GM12878 (cell line): Measurements from ENCODE around the gene AOAH. TPM values are rescaled to one million over a fixed set of nuclear protein-coding genes. Genes with fewer than 3 reads are reported as not detected.

Experiments
- ATAC-seq: fragments of 200-7000 bp; cut with Tn5 transposase; 3 replicates; pipeline ENCODE4 v1.9.1; 2020; ENCODE audit warnings: mild to moderate bottlenecking, moderate library complexity
- BruUV-seq: library from RNA; stranded (reverse); fragments of 400-500 nt; replicated peaks from 2 replicates; lab custom pipeline; 2021; lab: Mats Ljungman, UMichigan
- CTCF ChIA-PET: fragments of 300-600 bp; sonication (Branson Sonifier 250); formaldehyde crosslinking; extraction: SDS; loops from one replicate; lab custom pipeline; 2021; ENCODE audit warnings: inconsistent platforms; lab: Yijun Ruan, JAX
- POLR2A ChIA-PET: fragments of 350-600 bp; formaldehyde crosslinking; extraction: SDS; loops from one replicate; lab custom pipeline; 2021; ENCODE audit warnings: inconsistent platforms; lab: Charles Lee
- RAD21 ChIA-PET: fragments of 300-600 bp; sonication (Branson Sonifier 250); formaldehyde crosslinking; loops from one replicate; lab custom pipeline; 2023; ENCODE audit warnings: antibody characterized with exemption; ENCODE audit not compliant: unreplicated experiment; lab: Charles Lee
- SMC1A ChIA-PET: fragments of 300-600 bp; sonication (Branson Sonifier 250); formaldehyde crosslinking; loops from one replicate; lab custom pipeline; 2023; ENCODE audit not compliant: unreplicated experiment, uncharacterized antibody; lab: Charles Lee
- DNase-seq: peaks from one replicate; pipeline ENCODE4 v3.0.0-alpha.2; 2011; ENCODE audit warnings: low read depth, low spot score
- FAIRE-seq: peaks from 3 replicates; lab custom pipeline; 2011; peaks lifted over from hg19 to GRCh38; lab: Jason Lieb, UNC
- H2AFZ ChIP-seq: 2 replicates; pipeline ENCODE4 v1.6.0; 2011; ENCODE audit warnings: low read depth, low read length, control low read depth; ENCODE audit not compliant: control insufficient read depth
- H3K27ac ChIP-seq: 2 replicates; pipeline ENCODE4 v1.5.1; 2011; ENCODE audit warnings: control low read depth; ENCODE audit not compliant: control insufficient read depth, insufficient read depth
- H3K27me3 ChIP-seq, 2 experiments: replicated peaks in 1 of 2; 2 replicates each; pipeline versions ENCODE4 v1.6.0 to v1.6.1; 2011; ENCODE audit warnings: low read length in 1 of 2; ENCODE audit not compliant: control insufficient read depth in 2 of 2, insufficient read depth in 2 of 2
- H3K36me3 ChIP-seq, 2 experiments: 2 replicates each; pipeline ENCODE4 v1.5.1; 2011; ENCODE audit warnings: low read length in 1 of 2; ENCODE audit not compliant: control insufficient read depth in 2 of 2, insufficient read depth in 2 of 2
- H3K4me1 ChIP-seq: 2 replicates; pipeline ENCODE4 v1.6.1; 2011; ENCODE audit warnings: mild to moderate bottlenecking, low read length, moderate library complexity, mixed read lengths; ENCODE audit not compliant: control insufficient read depth, insufficient read depth
- H3K4me2 ChIP-seq: 2 replicates; pipeline ENCODE4 v1.6.0; 2011; ENCODE audit warnings: control low read depth; ENCODE audit not compliant: control insufficient read depth, insufficient read depth
- H3K4me3 ChIP-seq: fragments of 200-600 bp; sonication (generic); 2 replicates; pipeline ENCODE4 v1.5.1; 2016
- H3K79me2 ChIP-seq: 2 replicates; pipeline ENCODE4 v1.6.0; 2011; ENCODE audit warnings: low read length; ENCODE audit not compliant: control insufficient read depth, insufficient read depth
- H3K9ac ChIP-seq: 2 replicates; pipeline ENCODE4 v1.8.0; 2011; ENCODE audit warnings: low read length, control low read depth, mixed read lengths; ENCODE audit not compliant: control insufficient read depth, insufficient read depth
- H3K9me3 ChIP-seq: replicated peaks from 3 replicates; pipeline ENCODE4 v1.5.1; 2011; ENCODE audit warnings: mild to moderate bottlenecking, low read length; ENCODE audit not compliant: control insufficient read depth, insufficient read depth
- H4K20me1 ChIP-seq: 2 replicates; pipeline ENCODE4 v1.6.0; 2011; ENCODE audit not compliant: control insufficient read depth, insufficient read depth
- BACH1 ChIP-seq: fragments of 450-650 bp; IDR thresholded peaks from 2 replicates; pipeline ENCODE4 v1.6.1; 2017; ENCODE audit warnings: mild to moderate bottlenecking, borderline replicate concordance
- BMI1 ChIP-seq: fragments of 450-650 bp; IDR thresholded peaks from 2 replicates; pipeline ENCODE4 v1.6.1; 2016; ENCODE audit warnings: mild to moderate bottlenecking, moderate library complexity, borderline replicate concordance
- BRCA1 ChIP-seq: IDR thresholded peaks from 2 replicates; pipeline ENCODE4 v1.6.1; 2011; ENCODE audit warnings: low read depth, low read length, improper control_type of control experiment
- EP300 ChIP-seq, 2 experiments: fragments of 150-350 bp in 1 of 2; IDR thresholded peaks; 2 replicates each; pipeline ENCODE4 v1.6.1; 2011 to 2012; ENCODE audit warnings: low read depth in 2 of 2, low read length in 2 of 2, borderline replicate concordance in 1 of 2, improper control_type of control experiment in 1 of 2, inconsistent platforms in 1 of 2; ENCODE audit not compliant: control insufficient read depth in 1 of 2
- IKZF2 ChIP-seq, 2 experiments: fragments of 450-650 bp; IDR thresholded peaks; 2 replicates each; pipeline ENCODE4 v1.6.1; 2017; ENCODE audit warnings: mild to moderate bottlenecking in 2 of 2, moderate library complexity in 2 of 2
- KDM1A ChIP-seq: fragments of 200-600 bp; sonication (generic); IDR thresholded peaks from 2 replicates; pipeline ENCODE4 v1.6.1; 2016; ENCODE audit warnings: borderline replicate concordance
- KLF5 ChIP-seq: fragments of 450-650 bp; IDR thresholded peaks from 2 replicates; pipeline ENCODE4 v1.6.1; 2014; ENCODE audit warnings: mild to moderate bottlenecking; ENCODE audit not compliant: partially characterized antibody
- NR2F1 ChIP-seq: fragments of 450-650 bp; conservative IDR thresholded peaks from 2 replicates; pipeline ENCODE4 v1.6.1; 2017; ENCODE audit warnings: mild to moderate bottlenecking
- POLR2AphosphoS5 ChIP-seq: IDR thresholded peaks from 2 replicates; pipeline ENCODE4 v1.6.1; 2011; ENCODE audit warnings: mild to moderate bottlenecking, low read length, inconsistent platforms
- SMC3 ChIP-seq: IDR thresholded peaks from 2 replicates; pipeline ENCODE4 v1.6.1; 2011; ENCODE audit warnings: low read length, improper control_type of control experiment, borderline replicate concordance
- TAF1 ChIP-seq: IDR thresholded peaks from 2 replicates; pipeline ENCODE4 v1.6.1; 2011; ENCODE audit warnings: mild to moderate bottlenecking, low read depth, low read length, borderline replicate concordance
- WGBS: methylation state at CpG from one replicate; pipeline ENCODE4 v1.1.6; 2016; ENCODE audit warnings: low lambda C conversion rate; ENCODE audit not compliant: insufficient replicate concordance, insufficient coverage; ENCODE audit errors: missing lambda C conversion rate; 5-methylcytosine and 5-hydroxymethylcytosine counted together
- in situ Hi-C: fragments of 300-500 bp; cut with MboI; formaldehyde crosslinking; loops from 9 replicates; pipeline ENCODE4 v1.14.3; 2018; ENCODE audit warnings: mixed read lengths
- intact Hi-C: fragments of 100-400 bp; cut with micrococcal nuclease; formaldehyde crosslinking; loops from one replicate; pipeline ENCODE4 v1.14.2; 2022; ENCODE audit not compliant: unreplicated experiment
- polyA plus RNA-seq, 11 experiments: library from polyadenylated mRNA; depleted of rRNA in 4 of 11; unstranded in 6 of 11; stranded (reverse) in 5 of 11; fragments of >200 nt; fragmentation: Nextera tagmentation in 4 of 11; fragmentation: Illumina TruSeq in 1 of 11; extraction: Ambion mirVana in 4 of 11; extraction: Trizol in 1 of 11; gene quantifications; 1 replicate in 1 of 11; 2 replicates in 10 of 11; pipeline versions ENCODE4 v1.2.1 to v1.2.3, GENCODE V29; 2011 to 2016; ENCODE audit warnings: inconsistent platforms in 2 of 11, missing spikeins in 2 of 11, low read depth in 1 of 11
- total RNA-seq, 4 experiments: library from RNA; depleted of rRNA in 3 of 4; stranded (reverse); fragments of >200 nt in 3 of 4; fragmentation: Illumina TruSeq in 1 of 4; extraction: Trizol in 1 of 4; gene quantifications; 2 replicates each; pipeline versions ENCODE4 v1.2.1 to v1.2.3, GENCODE V29; 2013 to 2021
- TF ChIP-seq, protein P1 (sequence below): IDR thresholded peaks from 2 replicates; pipeline ENCODE4 v1.6.1; 2011; ENCODE audit warnings: borderline replicate concordance, low read depth, mild to moderate bottlenecking, moderate library complexity, mixed read lengths, low read length; ENCODE audit not compliant: insufficient read depth; ENCODE audit errors: extremely low read length
- TF ChIP-seq, protein P2 (sequence below): fragments of 450-650 bp; IDR thresholded peaks from 2 replicates; pipeline ENCODE4 v1.6.1; 2017; ENCODE audit warnings: low read depth, mild to moderate bottlenecking, moderate library complexity

Gene AOAH
- total and polyA plus RNA-seq, 10 of the 15 experiments (the other 5 are each of a cell fraction or from before 2014, with no cell fraction given): 0.32 to 2.8 (median 1.4) TPM

DNA sequence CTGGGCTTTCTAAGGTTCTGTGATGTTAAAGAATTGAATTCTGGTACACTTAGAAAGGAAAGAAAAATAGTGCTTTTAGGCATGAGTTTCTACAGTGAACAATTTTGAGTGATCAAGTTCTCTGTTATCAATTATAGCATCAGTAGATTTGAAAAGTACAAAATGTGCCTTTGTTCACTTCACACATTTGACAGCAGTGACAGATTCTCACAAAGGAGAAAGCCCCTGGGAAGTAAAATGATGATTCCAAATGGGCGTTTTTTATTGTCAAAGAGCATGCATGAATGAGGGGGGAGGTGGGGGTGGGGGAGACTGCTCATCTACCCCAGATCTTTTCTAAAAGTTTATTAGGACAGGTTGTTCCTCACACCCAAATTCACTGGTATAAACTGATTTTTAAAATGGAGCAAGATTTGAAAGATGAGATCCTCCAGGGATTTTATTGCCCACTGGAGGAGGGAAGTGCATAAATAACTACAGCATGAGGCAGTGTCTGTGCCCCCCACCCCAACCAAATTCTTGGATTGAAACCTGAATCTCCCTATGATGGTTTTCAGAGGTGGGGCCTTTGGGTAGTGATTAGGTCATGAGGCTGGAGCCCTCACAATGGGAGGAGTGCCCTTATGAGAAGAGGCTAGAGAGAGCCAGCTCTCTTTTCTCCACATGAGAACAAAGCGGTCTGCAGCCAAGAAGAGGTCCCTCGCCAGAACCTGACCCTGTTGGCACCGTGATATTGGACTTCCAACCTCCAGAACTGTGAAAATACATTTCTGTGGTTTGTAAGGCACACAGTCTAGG lies 79.5 kb downstream of the AOAH start:
- RAD21 ChIA-PET: no interaction called here
- TF ChIP-seq, protein P1, sequence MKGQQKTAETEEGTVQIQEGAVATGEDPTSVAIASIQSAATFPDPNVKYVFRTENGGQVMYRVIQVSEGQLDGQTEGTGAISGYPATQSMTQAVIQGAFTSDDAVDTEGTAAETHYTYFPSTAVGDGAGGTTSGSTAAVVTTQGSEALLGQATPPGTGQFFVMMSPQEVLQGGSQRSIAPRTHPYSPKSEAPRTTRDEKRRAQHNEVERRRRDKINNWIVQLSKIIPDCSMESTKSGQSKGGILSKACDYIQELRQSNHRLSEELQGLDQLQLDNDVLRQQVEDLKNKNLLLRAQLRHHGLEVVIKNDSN: no peak
- no peak for TF ChIP-seq BRCA1
- TF ChIP-seq BACH1: no peak
- no peak for TF ChIP-seq NR2F1
- no peak for TF ChIP-seq EP300 (IDR thresholded peaks at IDR 0.05; ENCODE audit: borderline replicate concordance in 1 of 2, control insufficient read depth in 1 of 2, low read depth in 2 of 2, low read length in 2 of 2)
- no peak for TF ChIP-seq POLR2AphosphoS5
- TF ChIP-seq IKZF2 (IDR thresholded peaks at IDR 0.05): no peak
- TF ChIP-seq, protein P2, sequence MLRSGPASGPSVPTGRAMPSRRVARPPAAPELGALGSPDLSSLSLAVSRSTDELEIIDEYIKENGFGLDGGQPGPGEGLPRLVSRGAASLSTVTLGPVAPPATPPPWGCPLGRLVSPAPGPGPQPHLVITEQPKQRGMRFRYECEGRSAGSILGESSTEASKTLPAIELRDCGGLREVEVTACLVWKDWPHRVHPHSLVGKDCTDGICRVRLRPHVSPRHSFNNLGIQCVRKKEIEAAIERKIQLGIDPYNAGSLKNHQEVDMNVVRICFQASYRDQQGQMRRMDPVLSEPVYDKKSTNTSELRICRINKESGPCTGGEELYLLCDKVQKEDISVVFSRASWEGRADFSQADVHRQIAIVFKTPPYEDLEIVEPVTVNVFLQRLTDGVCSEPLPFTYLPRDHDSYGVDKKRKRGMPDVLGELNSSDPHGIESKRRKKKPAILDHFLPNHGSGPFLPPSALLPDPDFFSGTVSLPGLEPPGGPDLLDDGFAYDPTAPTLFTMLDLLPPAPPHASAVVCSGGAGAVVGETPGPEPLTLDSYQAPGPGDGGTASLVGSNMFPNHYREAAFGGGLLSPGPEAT: no peak
- no peak for TF ChIP-seq TAF1
- TF ChIP-seq KLF5: no peak
- no peak for TF ChIP-seq SMC3
- no peak for TF ChIP-seq KDM1A
- TF ChIP-seq BMI1: no peak
- no peaks in the 10 kb centered on the region; a peak in 1 of 4 replicates for H3K27me3 ChIP-seq
- ATAC-seq: no peak
- no peaks in the 10 kb centered on the region for H3K79me2 ChIP-seq
- H3K36me3 ChIP-seq: no peaks in the 10 kb centered on the region
- BruUV-seq: no TSS peak
- H3K9ac ChIP-seq: no peak overlapping the region
- SMC1A ChIA-PET: no interaction called here
- no peak for DNase-seq
- H3K4me1 ChIP-seq: no peaks in the 10 kb centered on the region
- in situ Hi-C loops (no loop called here), intact Hi-C loops (no loop called here)
- WGBS: 40% methylated on average over 4 of the region's 4 CpGs
- no peak overlapping the region for H3K4me2 ChIP-seq
- H3K4me3 ChIP-seq: no peak overlapping the region
- H3K27ac ChIP-seq: no peak overlapping the region
- POLR2A ChIA-PET: no interaction called here
- CTCF ChIA-PET: no interaction called here
- H4K20me1 ChIP-seq: no peaks in the 10 kb centered on the region
- no peak overlapping the region for H2AFZ ChIP-seq
- no peak for FAIRE-seq
- no peaks in the 10 kb centered on the region; the same call in 2 of the 3 replicates for H3K9me3 ChIP-seq
